Stomach smooth muscle (tissue), 2 donors: ENCODE measurements around the gene TRAPPC3.
A peak's percentile ranks its signal among the peaks of the same experiment; 100 is the strongest.
"Not testable (repeated sequence)": the region's sequence is repeated elsewhere in the genome, so short reads cannot be mapped to it uniquely, and the experiment has no call there.

Experiments used
- H3K27ac ChIP-seq: one replicate; pipeline ENCODE4 v1.7.0; 2013; ENCODE audit warnings: mild to moderate bottlenecking, low read length, inconsistent platforms
- H3K27me3 ChIP-seq, 2 donors: one replicate each; pipeline ENCODE4 v1.7.0; 2013; ENCODE audit warnings: low read length in 2 of 2; ENCODE audit not compliant: insufficient read depth in 2 of 2, control insufficient read depth in 1 of 2
- H3K36me3 ChIP-seq, 2 donors: one replicate each; pipeline ENCODE4 v1.7.0; 2013; ENCODE audit warnings: low read length in 2 of 2; ENCODE audit not compliant: control insufficient read depth in 2 of 2, insufficient read depth in 2 of 2
- H3K4me1 ChIP-seq: one replicate; pipeline ENCODE4 v1.7.0; 2013; ENCODE audit warnings: low read length; ENCODE audit not compliant: control insufficient read depth, insufficient read depth
- H3K4me3 ChIP-seq, 2 donors: one replicate each; pipeline ENCODE4 v1.7.0; 2013; ENCODE audit warnings: low read length in 2 of 2
- H3K9ac ChIP-seq, 2 donors: one replicate each; pipeline ENCODE4 v1.7.0; 2013; ENCODE audit warnings: low read length in 2 of 2, mild to moderate bottlenecking in 1 of 2
- H3K9me3 ChIP-seq, 2 donors: one replicate each; pipeline ENCODE4 v1.7.0; 2013; ENCODE audit warnings: low read length in 2 of 2; ENCODE audit not compliant: control insufficient read depth in 2 of 2
- donor health status: healthy.
- donor health status: Pancreatic carcinoma.

Gene TRAPPC3

DNA sequence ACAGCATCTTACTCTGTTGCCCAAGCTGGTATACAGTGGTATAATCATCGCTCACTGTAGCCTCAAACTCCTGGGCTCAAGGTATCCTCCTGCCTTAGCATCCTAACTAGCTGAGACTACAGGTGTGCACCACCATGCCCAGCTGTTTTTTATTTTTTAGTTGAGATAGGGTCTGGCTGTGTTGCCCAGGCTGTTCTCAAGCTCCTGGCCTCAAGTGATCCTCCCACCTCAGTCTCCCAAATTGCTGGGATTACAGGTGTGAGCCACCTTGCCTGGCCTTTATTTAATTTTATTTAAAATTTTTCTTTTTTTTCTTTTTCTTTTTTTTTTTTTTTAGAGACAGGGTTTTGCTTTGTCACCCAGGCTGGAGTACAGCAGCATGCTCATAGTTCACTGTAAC, 15.9 kb upstream of the TRAPPC3 start:
- peaks cover 6 to 11% of the 10 kb centered on the region in 2 donors for H3K36me3 ChIP-seq
- no peak overlapping the region for H3K4me3 ChIP-seq
- no peak overlapping the region for H3K27ac ChIP-seq
- no peaks in the 10 kb centered on the region for H3K9me3 ChIP-seq
- H3K9ac ChIP-seq: no peak overlapping the region
- no peaks in the 10 kb centered on the region for H3K27me3 ChIP-seq
- H3K4me1 ChIP-seq: peaks cover 73% of the 10 kb centered on the region

DNA sequence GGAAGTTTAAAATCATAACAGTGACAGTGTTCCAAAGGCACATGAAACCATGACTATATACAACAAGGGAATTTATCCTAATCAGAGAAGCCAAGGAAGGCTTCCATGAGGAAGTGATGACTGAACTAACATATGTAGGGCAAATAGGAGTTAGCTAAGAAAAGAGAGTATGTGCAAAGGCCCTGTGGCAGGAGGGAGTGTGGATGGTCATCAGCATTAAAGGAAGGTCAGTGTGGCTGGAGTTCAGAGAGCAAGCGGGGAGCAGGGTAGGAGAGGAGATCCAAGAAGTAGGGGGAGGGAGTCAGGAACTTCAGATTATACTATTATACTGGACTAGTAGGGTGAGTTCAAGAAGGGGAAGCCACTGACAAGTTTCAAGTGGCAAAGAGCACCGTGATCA, 15.1 kb upstream of the TRAPPC3 start:
- Histone ChIP-seq H3K4me1 (peaks cover 74% of the 10 kb centered on the region), H3K9ac (no peak overlapping the region), H3K27me3 (no peaks in the 10 kb centered on the region), H3K4me3 (peak overlapping the region in 1 of 2 donors; percentile 8), H3K36me3 (peaks cover 9 to 10% of the 10 kb centered on the region in 2 donors), H3K9me3 (no peaks in the 10 kb centered on the region), H3K27ac (peak overlapping the region; percentile 37)

- H3K9ac ChIP-seq: no peak overlapping the region
- H3K36me3 ChIP-seq: peaks cover 9 to 11% of the 10 kb centered on the region in 2 donors
- no peaks in the 10 kb centered on the region for H3K27me3 ChIP-seq
- no peak overlapping the region for H3K27ac ChIP-seq
- no peak overlapping the region for H3K4me3 ChIP-seq
- no peaks in the 10 kb centered on the region for H3K9me3 ChIP-seq
- H3K4me1 ChIP-seq: peaks cover 75% of the 10 kb centered on the region
These were observed 14.1 kb upstream of the TRAPPC3 start for GRCh38 chr1:36163426-36163825.

DNA sequence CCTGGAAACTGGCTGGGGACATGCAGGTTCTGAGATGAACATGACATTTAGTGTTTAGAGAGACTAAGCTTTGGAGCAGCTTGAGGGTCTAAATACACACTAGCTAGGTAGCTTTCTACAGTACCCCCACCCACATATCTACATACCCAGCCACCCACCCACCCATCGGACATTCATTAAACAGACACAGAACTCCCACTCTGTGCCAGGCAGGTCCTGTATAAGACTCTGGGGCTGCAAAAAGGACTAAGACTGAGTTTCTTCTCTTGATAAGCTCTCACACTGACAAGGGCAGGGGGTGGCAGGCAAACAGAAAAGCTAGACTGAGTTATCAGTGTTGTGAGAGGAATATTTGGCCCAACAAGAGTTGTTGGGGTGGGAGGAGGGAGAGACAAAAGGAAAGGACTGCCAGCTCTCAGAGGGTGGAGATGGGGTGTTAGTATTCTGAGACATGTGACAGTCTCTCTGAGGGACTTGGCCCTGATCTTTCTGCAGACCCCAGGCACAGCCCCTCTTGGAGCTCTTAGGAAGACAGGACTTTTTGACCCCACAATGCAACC, 13.5 kb upstream of the TRAPPC3 start:
- Histone ChIP-seq H3K4me3 (peak overlapping the region in 1 of 2 donors; percentile 71), H3K4me1 (peaks cover 78% of the 10 kb centered on the region), H3K9ac (peak overlapping the region in 1 of 2 donors; percentile 75), H3K27ac (peak overlapping the region; percentile 81), H3K27me3 (no peaks in the 10 kb centered on the region), H3K9me3 (no peaks in the 10 kb centered on the region), H3K36me3 (peaks cover 10 to 11% of the 10 kb centered on the region in 2 donors)

- no peaks in the 10 kb centered on the region for H3K27me3 ChIP-seq
- H3K27ac ChIP-seq: peak overlapping the region; percentile 81
- no peaks in the 10 kb centered on the region for H3K9me3 ChIP-seq
- peak overlapping the region; percentile 71 to 75 for H3K4me3 ChIP-seq
- peaks cover 5 to 8% of the 10 kb centered on the region in 2 donors for H3K36me3 ChIP-seq
- peaks cover 76% of the 10 kb centered on the region for H3K4me1 ChIP-seq
- peak overlapping the region; percentile 75 for H3K9ac ChIP-seq
These were observed 12.6 kb upstream of the TRAPPC3 start for GRCh38 chr1:36161641-36162531.

- peak overlapping the region; percentile 75 for H3K9ac ChIP-seq
- H3K4me3 ChIP-seq: peak overlapping the region; percentile 71 to 75
- H3K36me3 ChIP-seq: peaks cover 3 to 8% of the 10 kb centered on the region in 2 donors
- no peaks in the 10 kb centered on the region for H3K27me3 ChIP-seq
- no peaks in the 10 kb centered on the region for H3K9me3 ChIP-seq
- peaks cover 71% of the 10 kb centered on the region for H3K4me1 ChIP-seq
- H3K27ac ChIP-seq: peak overlapping the region; percentile 81
These were observed 11.7 kb upstream of the TRAPPC3 start for GRCh38 chr1:36160949-36161485.

- Histone ChIP-seq H3K27ac (peak overlapping the region; percentile 81), H3K4me1 (peaks cover 72% of the 10 kb centered on the region), H3K36me3 (peaks cover 3 to 8% of the 10 kb centered on the region in 2 donors), H3K9ac (peak overlapping the region; percentile 75), H3K9me3 (no peaks in the 10 kb centered on the region), H3K27me3 (no peaks in the 10 kb centered on the region), H3K4me3 (peak overlapping the region; percentile 71 to 75)
These were observed 11.2 kb upstream of the TRAPPC3 start for GRCh38 chr1:36160388-36160948.

- Histone ChIP-seq H3K27me3 (no peaks in the 10 kb centered on the region), H3K4me3 (peak overlapping the region; percentile 71 to 75), H3K4me1 (peaks cover 78% of the 10 kb centered on the region), H3K27ac (peak overlapping the region; percentile 81), H3K36me3 (peaks cover 3 to 8% of the 10 kb centered on the region in 2 donors), H3K9ac (peak overlapping the region; percentile 75), H3K9me3 (no peaks in the 10 kb centered on the region)
These were observed 10.5 kb upstream of the TRAPPC3 start for GRCh38 chr1:36159614-36160387.

GRCh38 chr1:36158827-36159252, 9.6 kb upstream of the TRAPPC3 start:
- peak overlapping the region; percentile 99 for H3K27ac ChIP-seq
- H3K9me3 ChIP-seq, H3K27me3 ChIP-seq, H3K36me3 ChIP-seq: not testable (repeated sequence)
- peak overlapping the region; percentile 93 to 96 for H3K4me3 ChIP-seq
- peaks cover 80% of the 10 kb centered on the region for H3K4me1 ChIP-seq
- H3K9ac ChIP-seq: peak overlapping the region in 1 of 2 donors; percentile 92
